ENCODE measurements around the gene PRCD.

- TF ChIP-seq CTCF (IDR thresholded peaks at IDR 0.05) (no peak), POLR2A (IDR thresholded peaks at IDR 0.05) (no peak)
Observed at GRCh38 chr17:76562734-76563148, 22.9 kb downstream of the PRCD start.
